GM18507 (cell line): ENCODE results near the gene SPATA7.

ENCODE experiments used
- DNase-seq: peaks from one replicate; pipeline ENCODE4 v3.0.0; 2011; ENCODE audit warnings: low read depth; ENCODE audit not compliant: insufficient read length; ENCODE audit errors: extremely low spot score
- FAIRE-seq: peaks from 2 replicates; lab custom pipeline; 2011; peaks lifted over from hg19 to GRCh38; lab: Jason Lieb, UNC

SPATA7 gene

GRCh38 chr14:88411039-88411438, 25.6 kb downstream of the SPATA7 start:
- no peak for DNase-seq
- no peak for FAIRE-seq

- DNase-seq, result no peak
- no peak for FAIRE-seq
Measured at GRCh38 chr14:88417594-88417993, 32.1 kb downstream of the SPATA7 start.

GRCh38 chr14:88420187-88420586, 34.7 kb downstream of the SPATA7 start:
- FAIRE-seq (no peak), DNase-seq (no peak)

DNA sequence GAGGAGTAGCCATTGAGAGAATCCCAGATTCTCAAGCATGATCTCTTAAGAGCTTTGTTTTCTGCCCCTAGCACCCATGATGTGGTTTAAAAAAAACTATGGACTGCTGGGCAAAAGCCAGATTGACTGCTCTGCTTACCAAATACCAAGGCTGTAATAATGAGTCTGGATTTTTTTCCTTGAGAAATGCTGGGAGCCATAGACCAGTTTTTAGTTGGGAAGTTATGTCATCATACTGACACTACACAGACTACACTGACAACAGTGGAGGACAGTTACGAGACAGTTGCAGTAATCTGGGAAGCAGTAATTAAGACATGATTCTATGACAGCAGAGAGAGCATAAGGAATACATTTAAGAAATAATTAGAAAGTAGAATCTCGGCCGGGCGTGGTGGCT, 35.8 kb downstream of the SPATA7 start:
- no peak for FAIRE-seq

GRCh38 chr14:88422047-88422446, 36.6 kb downstream of the SPATA7 start:
- no peak for DNase-seq
- no peak for FAIRE-seq

More for the DNA sequence above, 35.8 kb downstream of the SPATA7 start:
- DNase-seq, result no peak

GRCh38 chr14:88422919-88423650, 37.6 kb downstream of the SPATA7 start:
- FAIRE-seq (no peak), DNase-seq (no peak)

GRCh38 chr14:88424573-88424972, 39.1 kb downstream of the SPATA7 start:
- FAIRE-seq (no peak), DNase-seq (no peak)

DNA sequence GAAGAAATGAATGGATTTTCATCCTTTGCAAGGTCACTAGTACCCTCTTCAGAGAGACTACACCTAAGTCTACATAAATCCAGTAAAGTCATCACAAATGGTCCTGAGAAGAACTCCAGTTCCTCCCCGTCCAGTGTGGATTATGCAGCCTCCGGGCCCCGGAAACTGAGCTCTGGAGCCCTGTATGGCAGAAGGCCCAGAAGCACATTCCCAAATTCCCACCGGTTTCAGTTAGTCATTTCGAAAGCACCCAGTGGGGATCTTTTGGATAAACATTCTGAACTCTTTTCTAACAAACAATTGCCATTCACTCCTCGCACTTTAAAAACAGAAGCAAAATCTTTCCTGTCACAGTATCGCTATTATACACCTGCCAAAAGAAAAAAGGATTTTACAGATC, 40.8 kb downstream of the SPATA7 start:
- FAIRE-seq (no peak), DNase-seq (no peak)

- FAIRE-seq (peak; percentile 21), DNase-seq (no peak)
Measured at GRCh38 chr14:88430976-88431375, 45.5 kb downstream of the SPATA7 start.

- FAIRE-seq (no peak), DNase-seq (no peak)
Measured at GRCh38 chr14:88437658-88438057, 52.2 kb downstream of the SPATA7 start.

GRCh38 chr14:88439088-88439487, 53.6 kb downstream of the SPATA7 start:
- no peak for DNase-seq
- FAIRE-seq, result no peak

DNA sequence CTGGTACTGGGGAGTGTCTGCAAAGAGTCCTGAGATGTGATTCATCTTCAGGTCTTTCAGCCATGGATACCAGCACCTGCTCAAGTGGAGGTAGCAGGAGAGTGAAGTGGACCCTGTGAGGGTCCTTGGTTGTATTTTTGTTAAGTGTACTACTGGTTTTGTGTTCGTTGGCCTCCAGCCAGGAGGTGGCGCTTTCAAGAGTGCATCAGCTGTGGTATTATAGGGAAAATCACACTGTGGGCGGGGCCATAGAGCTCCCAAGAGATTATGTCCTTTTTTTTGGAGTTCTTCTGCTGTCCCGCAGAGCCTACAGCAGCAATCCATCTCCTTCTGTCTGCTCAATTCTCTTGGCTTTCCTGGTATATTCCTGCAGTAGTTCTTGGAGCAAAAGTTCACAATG, 66.8 kb downstream of the SPATA7 start:
- FAIRE-seq (no peak), DNase-seq (no peak)

GRCh38 chr14:88454886-88455285, 69.4 kb downstream of the SPATA7 start:
- no peak for FAIRE-seq

GRCh38 chr14:88463318-88463717, 77.9 kb downstream of the SPATA7 start:
- peak; percentile 8 for DNase-seq
- no peak for FAIRE-seq

More at GRCh38 chr14:88454886-88455285, 69.4 kb downstream of the SPATA7 start:
- DNase-seq, result no peak

- FAIRE-seq (no peak), DNase-seq (no peak)
Measured at GRCh38 chr14:88468406-88468805, 82.9 kb downstream of the SPATA7 start.

- FAIRE-seq, result no peak
- no peak for DNase-seq
Measured at GRCh38 chr14:88470542-88471440, 85.3 kb downstream of the SPATA7 start.

DNA sequence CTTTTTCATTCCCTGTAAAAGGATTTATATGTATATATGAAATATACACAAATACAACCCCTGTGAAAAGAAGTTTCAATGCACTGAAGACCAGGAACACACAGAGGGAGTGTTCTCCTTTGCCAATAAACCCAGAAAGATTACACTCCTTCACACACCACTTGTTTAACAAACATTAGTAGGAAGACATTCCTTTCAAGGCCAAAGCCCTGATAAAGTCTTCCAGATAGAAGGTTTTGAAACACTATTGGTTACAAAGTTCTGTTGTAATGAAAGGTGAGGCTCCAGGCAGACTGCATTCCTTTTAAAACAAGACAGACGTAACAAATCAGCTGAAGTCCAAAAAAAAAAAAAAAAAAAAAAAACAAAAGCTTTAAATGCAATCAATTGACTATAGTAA, 88.3 kb downstream of the SPATA7 start:
- DNase-seq (no peak), FAIRE-seq (no peak)

DNA sequence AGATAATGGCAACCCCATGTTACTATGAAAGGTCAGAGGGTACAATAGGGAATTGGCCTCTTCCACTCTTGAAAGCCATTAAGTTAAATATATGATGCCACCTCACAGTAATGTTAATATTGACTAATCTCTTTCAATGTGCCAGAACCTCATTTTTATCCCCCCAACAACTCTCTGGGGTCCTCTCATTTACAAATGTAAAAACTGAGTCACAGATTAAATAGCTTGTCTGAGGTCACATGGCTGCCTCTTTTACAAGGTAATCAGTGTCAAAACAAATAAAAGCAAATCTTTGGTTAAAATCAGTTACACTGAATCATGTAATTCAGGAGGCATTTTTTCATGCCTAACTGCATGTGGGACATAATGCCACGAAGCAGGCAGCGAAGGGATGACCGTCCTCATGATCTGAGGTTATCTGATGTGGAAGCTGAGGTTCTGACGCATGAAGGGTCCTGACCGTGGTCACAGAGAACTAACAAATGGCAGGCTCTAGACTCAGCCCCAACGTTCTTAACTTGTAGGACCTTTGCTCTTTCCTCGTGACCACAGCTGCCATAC, 90.8 kb downstream of the SPATA7 start:
- FAIRE-seq, result no peak
- DNase-seq, result no peak

GRCh38 chr14:88476825-88477224, 91.4 kb downstream of the SPATA7 start:
- FAIRE-seq (no peak), DNase-seq (no peak)

- DNase-seq (no peak), FAIRE-seq (no peak)
Measured at GRCh38 chr14:88477513-88478250, 92.2 kb downstream of the SPATA7 start.
